PFSK-1 (cell line): Measurements from ENCODE around the gene RASGRF1.

Experiments used
- FOXP2 ChIP-seq: optimal IDR thresholded peaks from 2 replicates; pipeline ENCODE3; 2011; ENCODE audit warnings: borderline replicate concordance, control low read depth, inconsistent platforms; ENCODE audit not compliant: insufficient read depth; ENCODE audit errors: extremely low read length, extremely low read depth
- POLR2AphosphoS5 ChIP-seq: IDR thresholded peaks from 2 replicates; pipeline ENCODE4 v1.6.1; 2012; ENCODE audit warnings: low read depth, mild to moderate bottlenecking, control low read depth, low read length, moderate library complexity
- REST ChIP-seq, 2 experiments: IDR thresholded peaks; 2 replicates each; pipeline versions ENCODE4 v1.6.1 to v1.8.0; 2011 to 2012; ENCODE audit warnings: low read depth in 2 of 2, low read length in 2 of 2, control low read depth in 1 of 2, inconsistent platforms in 1 of 2, mild to moderate bottlenecking in 1 of 2, moderate library complexity in 1 of 2; ENCODE audit not compliant: insufficient read depth in 1 of 2
- SIN3A ChIP-seq: IDR thresholded peaks from 2 replicates; pipeline ENCODE4 v1.6.1; 2012; ENCODE audit warnings: mild to moderate bottlenecking, low read length, moderate library complexity, borderline replicate concordance; ENCODE audit not compliant: insufficient read depth
- TAF1 ChIP-seq: IDR thresholded peaks from 2 replicates; pipeline ENCODE4 v1.6.1; 2012; ENCODE audit warnings: low read length, control low read depth, borderline replicate concordance; ENCODE audit not compliant: insufficient read depth

The RASGRF1 gene

GRCh38 chr15:79099692-79100091 lies 9.1 kb upstream of the RASGRF1 start:
- TF ChIP-seq REST (IDR thresholded peaks at IDR 0.05; ENCODE audit: insufficient read depth in 1 of 2, low read depth in 2 of 2, low read length in 2 of 2): peak; percentile 73 to 91
- TF ChIP-seq POLR2AphosphoS5: no peak

- no peak for TF ChIP-seq TAF1
- TF ChIP-seq REST (IDR thresholded peaks at IDR 0.05; ENCODE audit: insufficient read depth in 1 of 2, low read depth in 2 of 2, low read length in 2 of 2): no peak
- no peak for TF ChIP-seq SIN3A
- TF ChIP-seq FOXP2: no peak
- TF ChIP-seq POLR2AphosphoS5: no peak
These were observed 4.0 kb upstream of the RASGRF1 start for GRCh38 chr15:79094611-79095021.

- TF ChIP-seq POLR2AphosphoS5 (no peak), FOXP2 (no peak), SIN3A (no peak), REST (IDR thresholded peaks at IDR 0.05; ENCODE audit: insufficient read depth in 1 of 2, low read depth in 2 of 2, low read length in 2 of 2) (no peak), TAF1 (no peak)
These were observed 2.9 kb upstream of the RASGRF1 start for GRCh38 chr15:79093352-79093935.

GRCh38 chr15:79092382-79092781 lies 1.8 kb upstream of the RASGRF1 start:
- no peak for TF ChIP-seq POLR2AphosphoS5
- TF ChIP-seq SIN3A: no peak
- TF ChIP-seq FOXP2: no peak
- no peak for TF ChIP-seq TAF1
- no peak for TF ChIP-seq REST (IDR thresholded peaks at IDR 0.05; ENCODE audit: insufficient read depth in 1 of 2, low read depth in 2 of 2, low read length in 2 of 2)
